HEK293 (cell line): ENCODE measurements around the gene AADAC.

Source experiments
- CTCF ChIP-seq: fragments of 450-650 bp; formaldehyde crosslinking; IDR thresholded peaks from 2 replicates; pipeline ENCODE4 v1.5.1; 2016; ENCODE audit warnings: missing biosample characterization, missing genetic modification characterization
- FEZF1 ChIP-seq: fragments of 450-650 bp; formaldehyde crosslinking; IDR thresholded peaks from 2 replicates; pipeline ENCODE4 v1.5.1; 2016; ENCODE audit warnings: missing biosample characterization, missing genetic modification characterization
- SP2 ChIP-seq: fragments of 450-650 bp; formaldehyde crosslinking; IDR thresholded peaks from 2 replicates; pipeline ENCODE4 v1.5.1; 2016; ENCODE audit warnings: missing biosample characterization, missing genetic modification characterization
- ZBTB10 ChIP-seq: fragments of 450-650 bp; formaldehyde crosslinking; IDR thresholded peaks from 2 replicates; pipeline ENCODE4 v1.5.1; 2016; ENCODE audit warnings: missing biosample characterization, missing genetic modification characterization
- ZFP41 ChIP-seq: fragments of 450-650 bp; formaldehyde crosslinking; IDR thresholded peaks from 2 replicates; pipeline ENCODE4 v1.5.1; 2016; ENCODE audit warnings: missing biosample characterization, missing genetic modification characterization, borderline replicate concordance
- ZNF169 ChIP-seq: fragments of 450-650 bp; formaldehyde crosslinking; IDR thresholded peaks from 2 replicates; pipeline ENCODE4 v1.5.1; 2016; ENCODE audit warnings: missing biosample characterization, missing genetic modification characterization
- ZNF548 ChIP-seq: fragments of 450-650 bp; formaldehyde crosslinking; IDR thresholded peaks from 2 replicates; pipeline ENCODE4 v1.5.1; 2016; ENCODE audit warnings: missing biosample characterization, missing genetic modification characterization

GRCh38 chr3:151819910-151820309, 6.0 kb downstream of the AADAC start:
- TF ChIP-seq ZFP41 (tag by site-specific recombination) (no peak), ZNF548 (tag by site-specific recombination) (no peak), ZBTB10 (tag by site-specific recombination) (no peak), CTCF (no peak), SP2 (tag by site-specific recombination) (no peak), FEZF1 (tag by site-specific recombination) (no peak), ZNF169 (tag by site-specific recombination) (no peak)
